CD14-positive monocyte (primary cell): ENCODE results near the gene RNFT2. TPM values are rescaled to one million over a fixed set of nuclear protein-coding genes. Genes with fewer than 3 reads are reported as not detected.

Experiments used
- DNase-seq, 3 donors: peaks; one replicate each; pipeline ENCODE4 v3.0.0-alpha.2; 2011 to 2022
- H2AFZ ChIP-seq: 2 replicates; pipeline ENCODE4 v1.6.0; 2012; ENCODE audit warnings: mild to moderate bottlenecking, low read depth, low read length, inconsistent platforms; ENCODE audit not compliant: insufficient read depth, poor library complexity, severe bottlenecking
- H3K27ac ChIP-seq, 2 donors: 1 replicate in 1 of 2; 2 replicates in 1 of 2; pipeline ENCODE4 v1.5.1; 2012 to 2013; ENCODE audit warnings: low read length in 2 of 2, control low read depth in 1 of 2, inconsistent platforms in 1 of 2, low read depth in 1 of 2, mild to moderate bottlenecking in 1 of 2
- H3K27me3 ChIP-seq, 2 donors: one replicate each; pipeline versions ENCODE4 v1.6.0 to v1.6.1; 2011 to 2013; ENCODE audit warnings: low read length in 2 of 2; ENCODE audit not compliant: control insufficient read depth in 2 of 2, insufficient read depth in 2 of 2
- H3K36me3 ChIP-seq, 2 donors: replicated peaks in 1 of 2; 1 replicate in 1 of 2; 2 replicates in 1 of 2; pipeline versions ENCODE4 v1.5.1 to v1.6.1; 2012 to 2013; ENCODE audit warnings: low read length in 2 of 2, control low read depth in 1 of 2, inconsistent platforms in 1 of 2, mild to moderate bottlenecking in 1 of 2; ENCODE audit not compliant: insufficient read depth in 2 of 2, control insufficient read depth in 1 of 2
- H3K4me1 ChIP-seq, 2 donors: 1 replicate in 1 of 2; 2 replicates in 1 of 2; pipeline versions ENCODE4 v1.5.1 to v1.6.1; 2012 to 2013; ENCODE audit warnings: low read length in 2 of 2, control low read depth in 1 of 2, inconsistent platforms in 1 of 2, mild to moderate bottlenecking in 1 of 2, moderate library complexity in 1 of 2; ENCODE audit not compliant: insufficient read depth in 2 of 2, control insufficient read depth in 1 of 2
- H3K4me2 ChIP-seq: replicated peaks from 2 replicates; pipeline ENCODE3; 2012; ENCODE audit warnings: low read length, moderate library complexity, mild to moderate bottlenecking; ENCODE audit not compliant: poor library complexity, severe bottlenecking; ENCODE audit errors: extremely low read depth
- H3K4me3 ChIP-seq, 3 experiments: fragments of 200-600 bp in 1 of 3; sonication (generic) in 1 of 3; replicated peaks in 1 of 3; 1 replicate in 2 of 3; 2 replicates in 1 of 3; pipeline ENCODE4 v1.5.1; 2011 to 2013; ENCODE audit warnings: low read length in 3 of 3, mild to moderate bottlenecking in 3 of 3, control low read depth in 2 of 3, low read depth in 2 of 3, inconsistent platforms in 1 of 3, moderate library complexity in 1 of 3
- H3K79me2 ChIP-seq: 2 replicates; pipeline ENCODE4 v1.6.0; 2012; ENCODE audit warnings: mild to moderate bottlenecking, control low read depth, inconsistent platforms, low read length, moderate library complexity; ENCODE audit not compliant: insufficient read depth
- H3K9ac ChIP-seq: 2 replicates; pipeline ENCODE4 v1.6.0; 2017; ENCODE audit warnings: low read length, mild to moderate bottlenecking; ENCODE audit not compliant: insufficient read depth, poor library complexity, severe bottlenecking
- H3K9me3 ChIP-seq, 2 donors: replicated peaks in 1 of 2; 1 replicate in 1 of 2; 2 replicates in 1 of 2; pipeline versions ENCODE4 v1.5.1 to v1.6.1; 2012 to 2013; ENCODE audit warnings: low read length in 2 of 2, control low read depth in 1 of 2; ENCODE audit not compliant: control insufficient read depth in 1 of 2, insufficient read depth in 1 of 2
- H4K20me1 ChIP-seq: 2 replicates; pipeline ENCODE4 v1.6.0; 2012; ENCODE audit warnings: mild to moderate bottlenecking, low read length, control low read depth, moderate library complexity; ENCODE audit not compliant: insufficient read depth
- H3K27ac Mint-ChIP-seq, 7 donors: one replicate each; pipeline ENCODE4 v1.8.0; 2020; ENCODE audit warnings: mild to moderate bottlenecking in 7 of 7, mixed read lengths in 7 of 7, moderate library complexity in 6 of 7, inconsistent platforms in 2 of 7
- H3K27me3 Mint-ChIP-seq, 3 donors: one replicate each; pipeline ENCODE4 v1.8.0; 2021 to 2022; ENCODE audit warnings: low read depth in 3 of 3, mild to moderate bottlenecking in 3 of 3, mixed read lengths in 3 of 3, moderate library complexity in 3 of 3, inconsistent platforms in 1 of 3
- H3K36me3 Mint-ChIP-seq, 2 donors: one replicate each; pipeline ENCODE4 v1.8.0; 2020; ENCODE audit warnings: mixed read lengths in 2 of 2, inconsistent platforms in 1 of 2, mild to moderate bottlenecking in 1 of 2
- H3K4me1 Mint-ChIP-seq: one replicate; pipeline ENCODE4 v1.8.0; 2020; ENCODE audit warnings: mild to moderate bottlenecking, mixed read lengths
- H3K4me3 Mint-ChIP-seq, 2 donors: one replicate each; pipeline ENCODE4 v1.8.0; 2020; ENCODE audit warnings: mild to moderate bottlenecking in 2 of 2, mixed read lengths in 2 of 2, moderate library complexity in 1 of 2
- H3K9me3 Mint-ChIP-seq, 7 donors: one replicate each; pipeline ENCODE4 v1.8.0; 2020 to 2022; ENCODE audit warnings: mixed read lengths in 7 of 7, mild to moderate bottlenecking in 6 of 7, moderate library complexity in 6 of 7, inconsistent platforms in 2 of 7
- CTCF ChIP-seq: fragments of 200-600 bp; IDR thresholded peaks from one replicate; pipeline ENCODE4 v1.8.0; 2022; ENCODE audit warnings: antibody characterized with exemption, mild to moderate bottlenecking
- WGBS: methylation state at CpG from one replicate; pipeline ENCODE4 v1.1.5; 2013; ENCODE audit warnings: missing lambda C conversion rate; ENCODE audit not compliant: insufficient coverage; 5-methylcytosine and 5-hydroxymethylcytosine counted together
- intact Hi-C, 2 donors: fragments of 100-400 bp; cut with micrococcal nuclease; formaldehyde crosslinking; loops; one replicate each; pipeline versions ENCODE4 v1.15.0 to v1.15.1; 2023
- polyA plus RNA-seq, 3 donors: library from polyadenylated mRNA; depleted of rRNA in 1 of 3; unstranded in 2 of 3; stranded (reverse) in 1 of 3; fragments of 300-500 nt in 2 of 3; fragments of >200 nt in 1 of 3; fragmentation: Illumina TruSeq in 2 of 3; gene quantifications; 1 replicate in 2 of 3; 2 replicates in 1 of 3; pipeline ENCODE4 v1.2.3, GENCODE V29; 2012 to 2021

Gene RNFT2
- polyA plus RNA-seq, 3 donors: 0.05 TPM; not detected in 2

GRCh38 chr12:116833474-116833873 is 95.4 kb downstream of the RNFT2 start:
- H3K4me1 Mint-ChIP-seq: no peaks in the 10 kb centered on the region
- no peak overlapping the region for H3K27ac ChIP-seq
- no peak overlapping the region for H3K9ac ChIP-seq
- intact Hi-C loops: no loop called here
- no peaks in the 10 kb centered on the region for H4K20me1 ChIP-seq
- H3K36me3 ChIP-seq: no peaks in the 10 kb centered on the region
- no peaks in the 10 kb centered on the region for H3K27me3 ChIP-seq
- peaks cover 0 to 3% (median 0%) of the 10 kb centered on the region in 7 donors for H3K9me3 Mint-ChIP-seq
- no peaks in the 10 kb centered on the region for H3K9me3 ChIP-seq
- no peak overlapping the region for H3K4me3 Mint-ChIP-seq
- WGBS: 96% methylated on average over 7 of the region's 10 CpGs
- peaks cover 0 to 11% (median 3%) of the 10 kb centered on the region in 3 donors for H3K27me3 Mint-ChIP-seq
- no peaks in the 10 kb centered on the region for H3K4me1 ChIP-seq
- H3K36me3 Mint-ChIP-seq: no peaks in the 10 kb centered on the region
- DNase-seq: no peak
- H3K4me3 ChIP-seq: no peak overlapping the region
- no peak overlapping the region for H3K4me2 ChIP-seq
- no peak for TF ChIP-seq CTCF
- H3K79me2 ChIP-seq: no peaks in the 10 kb centered on the region
- H3K27ac Mint-ChIP-seq: no peak overlapping the region
- no peak overlapping the region for H2AFZ ChIP-seq

GRCh38 chr12:116835484-116835883 is 97.4 kb downstream of the RNFT2 start:
- Mint-ChIP-seq H3K9me3 (peaks cover 0 to 3% (median 0%) of the 10 kb centered on the region in 7 donors), H3K27ac (peak overlapping the region in 1 of 7 donors; percentile 26), H3K27me3 (peaks cover 0 to 4% (median 0%) of the 10 kb centered on the region in 3 donors), H3K4me3 (no peak overlapping the region), H3K36me3 (no peaks in the 10 kb centered on the region), H3K4me1 (no peaks in the 10 kb centered on the region)
- intact Hi-C loops: no loop called here
- no peaks in the 10 kb centered on the region for H4K20me1 ChIP-seq
- no peak overlapping the region for H3K4me3 ChIP-seq
- no peaks in the 10 kb centered on the region for H3K79me2 ChIP-seq
- H3K4me2 ChIP-seq: no peak overlapping the region
- H3K27me3 ChIP-seq: no peaks in the 10 kb centered on the region
- H3K27ac ChIP-seq: no peak overlapping the region
- no peak for TF ChIP-seq CTCF
- no peaks in the 10 kb centered on the region for H3K9me3 ChIP-seq
- no peak overlapping the region for H2AFZ ChIP-seq
- 90% methylated on average over 1 of the region's 1 CpG for WGBS
- no peak overlapping the region for H3K9ac ChIP-seq
- H3K4me1 ChIP-seq: no peaks in the 10 kb centered on the region
- no peak for DNase-seq
- H3K36me3 ChIP-seq: no peaks in the 10 kb centered on the region
